Pancreas (tissue), 10 donors: ENCODE results near the gene LRATD1. TPM values are rescaled to one million over a fixed set of nuclear protein-coding genes. Genes with fewer than 3 reads are reported as not detected.

ENCODE experiments used
- ATAC-seq, 4 donors: fragments of 200-7000 bp; cut with Tn5 transposase; one replicate each; pipeline versions ENCODE4 v1.8.0 to v1.9.1; 2020; ENCODE audit warnings: mild to moderate bottlenecking in 4 of 4, moderate library complexity in 4 of 4
- DNase-seq, 6 donors: peaks; one replicate each; pipeline ENCODE4 v3.0.0-alpha.2; 2020
- FAIRE-seq: peaks from 2 replicates; lab custom pipeline; 2012; peaks lifted over from hg19 to GRCh38; lab: Jason Lieb, UNC
- H3K27ac ChIP-seq, 4 donors: fragments of 200-600 bp; sonication (generic); 1 replicate in 3 of 4; 2 replicates in 1 of 4; pipeline versions ENCODE4 v1.5.0 to v1.8.0; 2020
- H3K27me3 ChIP-seq, 4 donors: fragments of 200-600 bp; one replicate each; pipeline ENCODE4 v1.8.0; 2021
- H3K36me3 ChIP-seq, 3 donors: fragments of 200-600 bp; sonication (generic) in 1 of 3; one replicate each; pipeline versions ENCODE4 v1.5.0 to v1.8.0; 2020 to 2021
- H3K4me1 ChIP-seq, 3 donors: fragments of 200-600 bp; one replicate each; pipeline ENCODE4 v1.8.0; 2021
- H3K4me3 ChIP-seq, 4 donors: fragments of 200-600 bp; sonication (generic) in 2 of 4; one replicate each; pipeline versions ENCODE4 v1.5.0 to v1.8.0; 2020 to 2021
- H3K9me3 ChIP-seq, 4 donors: fragments of 200-600 bp; one replicate each; pipeline ENCODE4 v1.8.0; 2021
- WGBS, 2 donors: extraction: QIAGEN DNeasy Blood & Tissue Kit; methylation state at CpG; one replicate each; pipeline ENCODE4 v1.1.7; 2013; 5-methylcytosine and 5-hydroxymethylcytosine counted together
- intact Hi-C, 3 donors: fragments of 100-400 bp; cut with DNase I; formaldehyde crosslinking; loops; one replicate each; pipeline versions ENCODE4 v1.11.1 to v1.14.2; 2022
- polyA plus RNA-seq, 2 donors: library from polyadenylated mRNA; stranded (reverse); fragments of 200-250 nt; gene quantifications; one replicate each; pipeline ENCODE4 v1.2.3, GENCODE V29; 2013
- total RNA-seq, 6 donors: library from RNA; stranded (reverse); fragmentation: NEBNext Ultra II Directional in 4 of 6; extraction: Animal tissue kit (Norgen Biotek cat#: 25700) in 4 of 6; gene quantifications; one replicate each; pipeline versions ENCODE4 v1.2.1 to v1.2.4, GENCODE V29; 2021 to 2023
- TF ChIP-seq, protein P1 (sequence below), 4 donors: fragments of 200-600 bp; sonication (generic) in 3 of 4; IDR thresholded peaks; one replicate each; pipeline versions ENCODE4 v1.5.0 to v1.8.0; 2021; ENCODE audit warnings: antibody characterized with exemption in 4 of 4
- donor health status: healthy with polysubstance abuse.
- donor health status: DM: no; HTN: no; CAD: no; lungs with moderate emphysema.
- donor health status: DM: no; HTN: no; CAD: no.
- donor health status: control.
- donor health status: control.
- donor health status: Bipolar disorder and iron deficiency.
- donor health status: DM: yes; HTN: yes; CAD: no.
- donor health status: DM: no; HTN: no; CAD: no.
- donor health status: DM: no; HTN: no; CAD: no.
- donor health status: DM: yes; HTN: yes; CAD: no.

Gene LRATD1
- total and polyA plus RNA-seq, 8 donors, result 3.0 to 7.9 (median 4.5) TPM

DNA sequence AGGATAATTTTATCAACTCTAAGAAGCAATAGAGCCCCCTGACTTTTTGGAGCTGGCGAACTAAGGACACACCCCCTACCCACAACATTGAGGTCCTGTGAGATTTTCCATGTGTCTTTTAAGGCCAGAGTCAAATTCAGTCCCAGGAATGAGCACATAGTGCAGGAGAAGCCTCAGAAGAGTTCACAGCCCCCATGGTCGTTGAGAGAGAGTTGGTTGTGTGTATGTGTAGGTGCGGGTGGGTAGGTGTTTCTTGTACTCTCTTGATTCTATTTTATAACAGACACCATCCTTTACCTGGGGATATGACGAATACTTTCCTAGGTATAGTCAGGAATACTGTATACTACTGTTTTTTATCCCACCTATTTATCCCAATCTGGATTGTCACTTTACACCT is 8.6 kb downstream of the LRATD1 start:
- ATAC-seq (no peak), FAIRE-seq (no peak), DNase-seq (no peak)
- 87 to 91% methylated on average over 4 of the region's 4 CpGs for WGBS, 2 donors
- H3K36me3 ChIP-seq, result peaks cover 0 to 3% (median 0%) of the 10 kb centered on the region in 3 donors
- intact Hi-C loops, result no loop called here
- H3K4me3 ChIP-seq, result no peak overlapping the region
- TF ChIP-seq, protein P1, sequence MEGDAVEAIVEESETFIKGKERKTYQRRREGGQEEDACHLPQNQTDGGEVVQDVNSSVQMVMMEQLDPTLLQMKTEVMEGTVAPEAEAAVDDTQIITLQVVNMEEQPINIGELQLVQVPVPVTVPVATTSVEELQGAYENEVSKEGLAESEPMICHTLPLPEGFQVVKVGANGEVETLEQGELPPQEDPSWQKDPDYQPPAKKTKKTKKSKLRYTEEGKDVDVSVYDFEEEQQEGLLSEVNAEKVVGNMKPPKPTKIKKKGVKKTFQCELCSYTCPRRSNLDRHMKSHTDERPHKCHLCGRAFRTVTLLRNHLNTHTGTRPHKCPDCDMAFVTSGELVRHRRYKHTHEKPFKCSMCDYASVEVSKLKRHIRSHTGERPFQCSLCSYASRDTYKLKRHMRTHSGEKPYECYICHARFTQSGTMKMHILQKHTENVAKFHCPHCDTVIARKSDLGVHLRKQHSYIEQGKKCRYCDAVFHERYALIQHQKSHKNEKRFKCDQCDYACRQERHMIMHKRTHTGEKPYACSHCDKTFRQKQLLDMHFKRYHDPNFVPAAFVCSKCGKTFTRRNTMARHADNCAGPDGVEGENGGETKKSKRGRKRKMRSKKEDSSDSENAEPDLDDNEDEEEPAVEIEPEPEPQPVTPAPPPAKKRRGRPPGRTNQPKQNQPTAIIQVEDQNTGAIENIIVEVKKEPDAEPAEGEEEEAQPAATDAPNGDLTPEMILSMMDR (IDR thresholded peaks at IDR 0.05), result no peak
- peaks cover 7 to 12% (median 11%) of the 10 kb centered on the region in 3 donors for H3K4me1 ChIP-seq
- no peaks in the 10 kb centered on the region for H3K27me3 ChIP-seq
- no peaks in the 10 kb centered on the region for H3K9me3 ChIP-seq
- H3K27ac ChIP-seq, result no peak overlapping the region

DNA sequence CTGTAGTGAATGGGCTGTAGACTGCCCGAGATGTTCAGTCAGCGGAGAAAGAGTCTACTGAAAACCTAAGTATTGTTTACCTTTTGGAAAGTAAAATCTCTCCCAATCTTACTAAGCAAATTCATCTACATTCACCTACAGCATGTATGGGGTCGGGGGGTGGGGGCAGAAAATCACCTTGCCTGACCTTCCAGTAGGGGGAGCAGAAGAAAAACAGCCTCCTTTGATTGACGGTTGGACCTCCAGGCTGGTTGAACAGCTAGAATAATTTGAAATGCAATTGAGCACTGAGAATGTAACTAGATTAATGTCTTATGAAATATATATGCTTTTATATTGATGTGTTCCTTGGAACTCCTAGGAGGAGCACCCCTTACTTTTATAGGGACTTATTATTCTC is 10.0 kb downstream of the LRATD1 start:
- TF ChIP-seq, protein P1 (IDR thresholded peaks at IDR 0.05), result no peak
- H3K4me1 ChIP-seq, result no peaks in the 10 kb centered on the region
- ATAC-seq (no peak), FAIRE-seq (no peak), DNase-seq (no peak)
- intact Hi-C loops, result no loop called here
- no peaks in the 10 kb centered on the region for H3K9me3 ChIP-seq
- peaks cover 0 to 3% (median 0%) of the 10 kb centered on the region in 3 donors for H3K36me3 ChIP-seq
- no peak overlapping the region for H3K4me3 ChIP-seq
- WGBS, 2 donors, result 84 to 91% methylated on average over 4 of the region's 4 CpGs
- H3K27me3 ChIP-seq, result no peaks in the 10 kb centered on the region
- H3K27ac ChIP-seq, result no peak overlapping the region

DNA sequence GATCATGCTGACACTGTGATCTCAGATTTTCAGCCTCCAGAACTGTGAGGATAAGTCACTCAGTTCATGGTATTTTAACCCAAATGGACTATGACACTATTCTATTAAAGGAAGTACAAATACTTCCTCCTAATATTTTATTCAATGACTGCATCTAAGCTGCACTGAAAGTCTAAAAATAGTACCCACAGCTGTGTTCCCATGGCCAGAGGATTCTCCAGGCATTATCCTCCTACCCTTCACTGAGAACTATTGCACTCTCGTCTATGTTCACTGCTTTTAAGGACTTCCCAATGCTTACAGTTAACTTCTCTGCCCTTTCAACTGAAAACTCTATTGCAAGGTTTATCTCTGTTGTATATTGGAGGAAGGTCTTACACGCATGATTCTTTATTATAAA is 15.2 kb downstream of the LRATD1 start:
- Histone ChIP-seq H3K4me1 (no peaks in the 10 kb centered on the region), H3K9me3 (no peaks in the 10 kb centered on the region), H3K36me3 (peaks cover 0 to 7% (median 0%) of the 10 kb centered on the region in 3 donors), H3K4me3 (no peak overlapping the region), H3K27ac (no peak overlapping the region), H3K27me3 (no peaks in the 10 kb centered on the region)
- ATAC-seq (peak in 2 of 4 donors; percentile 29 to 30), DNase-seq (no peak), FAIRE-seq (no peak)
- 80 to 81% methylated on average over 2 of the region's 2 CpGs for WGBS, 2 donors
- intact Hi-C loops, result no loop called here
- TF ChIP-seq, protein P1 (IDR thresholded peaks at IDR 0.05), result no peak

DNA sequence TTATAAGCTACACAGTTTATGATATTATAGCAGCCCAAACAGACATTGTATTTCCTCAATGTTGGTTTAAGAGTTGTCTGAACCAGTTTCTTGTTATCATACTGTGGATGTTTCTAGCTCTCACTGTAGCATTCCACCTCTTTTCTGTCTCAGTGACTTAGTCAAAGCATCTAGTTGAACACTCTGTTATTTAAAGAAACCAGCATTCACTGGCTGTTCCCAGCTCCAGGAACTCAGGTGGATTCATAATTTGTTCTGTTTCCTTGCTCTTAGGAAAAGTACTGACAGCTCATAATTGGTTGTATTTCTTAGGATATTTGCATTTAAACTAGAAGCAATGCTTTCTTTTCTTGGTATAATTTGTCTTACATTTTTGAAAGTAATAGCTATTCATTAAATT is 17.5 kb downstream of the LRATD1 start:
- Histone ChIP-seq H3K4me1 (no peaks in the 10 kb centered on the region), H3K9me3 (no peaks in the 10 kb centered on the region), H3K27ac (no peak overlapping the region), H3K4me3 (no peak overlapping the region), H3K36me3 (peaks cover 0 to 4% (median 0%) of the 10 kb centered on the region in 3 donors), H3K27me3 (no peaks in the 10 kb centered on the region)
- ATAC-seq (no peak), FAIRE-seq (no peak), DNase-seq (no peak)
- intact Hi-C loops, result no loop called here
- TF ChIP-seq, protein P1 (IDR thresholded peaks at IDR 0.05), result no peak

DNA sequence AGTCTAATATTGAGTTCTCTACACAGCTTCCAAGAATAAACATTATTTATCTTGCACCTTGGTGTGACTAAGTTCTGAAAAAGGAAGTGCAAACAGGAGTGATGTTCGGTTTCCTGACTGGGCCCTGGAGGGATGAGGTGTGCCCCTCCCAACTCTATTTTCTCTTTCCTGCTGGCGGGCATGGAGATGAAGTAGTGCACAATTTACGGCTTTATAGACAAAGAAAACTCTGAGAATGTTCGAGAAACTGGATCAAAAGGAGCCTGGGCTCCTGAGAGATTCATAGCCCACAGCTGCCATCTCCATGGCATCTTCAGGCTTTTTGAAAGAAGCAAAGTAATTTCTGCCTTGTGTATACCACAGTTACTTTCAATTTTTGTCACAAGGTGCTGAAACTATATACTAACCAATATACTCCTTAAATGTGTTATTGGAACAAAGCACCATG is 22.3 kb downstream of the LRATD1 start:
- Histone ChIP-seq H3K27me3 (no peaks in the 10 kb centered on the region), H3K4me1 (no peaks in the 10 kb centered on the region), H3K4me3 (no peak overlapping the region), H3K9me3 (no peaks in the 10 kb centered on the region), H3K36me3 (peaks cover 0 to under 1% (median 0%) of the 10 kb centered on the region in 3 donors), H3K27ac (no peak overlapping the region)
- 83 to 87% methylated on average over 4 of the region's 4 CpGs for WGBS, 2 donors
- DNase-seq, result no peak
- intact Hi-C loops, result no loop called here
- TF ChIP-seq, protein P1 (IDR thresholded peaks at IDR 0.05), result no peak
- ATAC-seq, result no peak
- no peak for FAIRE-seq
